Endothelial cell of umbilical vein (primary cell): ENCODE data around the gene KCTD11. TPM values are rescaled to one million over a fixed set of nuclear protein-coding genes. Genes with fewer than 3 reads are reported as not detected.

ENCODE experiments used
- BruUV-seq: library from RNA; stranded (reverse); fragments of 400-500 nt; replicated peaks from 2 replicates; lab custom pipeline; 2021; lab: Mats Ljungman, UMichigan
- CTCF ChIA-PET: fragments of 300-600, 350-600 bp; sonication (Branson Sonifier 250); formaldehyde crosslinking; loops from one replicate; lab custom pipeline; 2021; ENCODE audit warnings: antibody characterized with exemption, inconsistent platforms; lab: Charles Lee
- POLR2A ChIA-PET: fragments of 300-600, 350-600 bp; sonication (Branson Sonifier 250); formaldehyde crosslinking; loops from one replicate; lab custom pipeline; 2021; ENCODE audit warnings: antibody characterized with exemption, inconsistent platforms; lab: Charles Lee
- DNase-seq: peaks from one replicate; pipeline ENCODE4 v3.0.0-alpha.2; 2011; ENCODE audit warnings: low read depth, low spot score
- FAIRE-seq: peaks from 2 replicates; lab custom pipeline; 2011; peaks lifted over from hg19 to GRCh38; lab: Jason Lieb, UNC
- H2AFZ ChIP-seq: 2 replicates; pipeline ENCODE4 v1.6.0; 2012; ENCODE audit warnings: low read depth, low read length, control low read depth, inconsistent platforms
- H3K27ac ChIP-seq: 2 replicates; pipeline ENCODE4 v1.5.1; 2011; ENCODE audit warnings: low read depth, mild to moderate bottlenecking, control low read depth, low read length, moderate library complexity; ENCODE audit not compliant: insufficient read depth
- H3K27me3 ChIP-seq, 2 experiments: 2 replicates each; pipeline versions ENCODE4 v1.6.0 to v1.6.1; 2011; ENCODE audit warnings: low read length in 2 of 2, mixed read lengths in 1 of 2; ENCODE audit not compliant: control insufficient read depth in 2 of 2, insufficient read depth in 2 of 2
- H3K36me3 ChIP-seq, 2 experiments: 2 replicates in 1 of 2; 3 replicates in 1 of 2; pipeline ENCODE4 v1.5.1; 2011; ENCODE audit warnings: low read length in 2 of 2, mild to moderate bottlenecking in 1 of 2, moderate library complexity in 1 of 2; ENCODE audit not compliant: control insufficient read depth in 2 of 2, insufficient read depth in 2 of 2; ENCODE audit errors: extremely low read depth in 1 of 2
- H3K4me1 ChIP-seq: 3 replicates; pipeline ENCODE4 v1.5.1; 2011; ENCODE audit warnings: mild to moderate bottlenecking, low read length; ENCODE audit not compliant: control insufficient read depth, insufficient read depth; ENCODE audit errors: extremely low read depth
- H3K4me2 ChIP-seq: 2 replicates; pipeline ENCODE4 v1.6.1; 2011; ENCODE audit warnings: low read length, control low read depth, mixed read lengths; ENCODE audit not compliant: insufficient read depth
- H3K4me3 ChIP-seq, 3 experiments: fragments of 200-600 bp in 1 of 3; sonication (generic), shearing (Covaris generic) in 1 of 3; replicated peaks in 1 of 3; 2 replicates each; pipeline ENCODE4 v1.5.1; 2011 to 2016; ENCODE audit warnings: control low read depth in 3 of 3, low read length in 3 of 3, mild to moderate bottlenecking in 2 of 3, inconsistent platforms in 1 of 3, low read depth in 1 of 3, moderate library complexity in 1 of 3; ENCODE audit not compliant: insufficient read depth in 1 of 3
- H3K79me2 ChIP-seq: 2 replicates; pipeline ENCODE4 v1.6.0; 2012; ENCODE audit warnings: low read length, inconsistent platforms; ENCODE audit not compliant: control insufficient read depth, insufficient read depth
- H3K9ac ChIP-seq: replicated peaks from 2 replicates; pipeline ENCODE3; 2011; ENCODE audit warnings: low read length, control low read depth; ENCODE audit not compliant: insufficient read depth; ENCODE audit errors: extremely low read depth
- H3K9me1 ChIP-seq: replicated peaks from 3 replicates; pipeline ENCODE4 v1.6.0; 2011; ENCODE audit warnings: mild to moderate bottlenecking, low read length; ENCODE audit not compliant: control insufficient read depth, insufficient read depth; ENCODE audit errors: extremely low read depth
- H3K9me3 ChIP-seq: replicated peaks from 2 replicates; pipeline ENCODE4 v1.5.1; 2012; ENCODE audit warnings: low read length, inconsistent platforms; ENCODE audit not compliant: control insufficient read depth, insufficient read depth
- H4K20me1 ChIP-seq: replicated peaks from 2 replicates; pipeline ENCODE3; 2011; ENCODE audit warnings: mild to moderate bottlenecking, low read length; ENCODE audit not compliant: control insufficient read depth, insufficient read depth; ENCODE audit errors: extremely low read depth
- EZH2 ChIP-seq: IDR thresholded peaks from 2 replicates; pipeline ENCODE4 v1.6.1; 2012; ENCODE audit warnings: borderline replicate concordance, low read depth, mild to moderate bottlenecking, moderate library complexity, low read length, inconsistent platforms; ENCODE audit not compliant: severe bottlenecking
- FOS ChIP-seq: IDR thresholded peaks from 2 replicates; pipeline ENCODE4 v1.6.1; 2011; ENCODE audit warnings: mild to moderate bottlenecking, low read length, moderate library complexity, borderline replicate concordance; ENCODE audit not compliant: insufficient read depth
- GATA2 ChIP-seq: IDR thresholded peaks from 2 replicates; pipeline ENCODE4 v1.7.0; 2011; ENCODE audit warnings: low read depth, mild to moderate bottlenecking, moderate library complexity, mixed read lengths, low read length; ENCODE audit not compliant: insufficient read length, insufficient read depth
- JUN ChIP-seq: IDR thresholded peaks from 2 replicates; pipeline ENCODE4 v1.6.1; 2011; ENCODE audit warnings: borderline replicate concordance, low read depth; ENCODE audit not compliant: insufficient read length, insufficient read depth
- MYC ChIP-seq: IDR thresholded peaks from one replicate; pipeline ENCODE4 v1.6.1; 2011; ENCODE audit warnings: mild to moderate bottlenecking, low read depth, low read length
- POLR2A ChIP-seq: IDR thresholded peaks from 2 replicates; pipeline ENCODE4 v1.6.1; 2012; ENCODE audit warnings: low read depth, mild to moderate bottlenecking, control low read depth, low read length
- POLR2AphosphoS5 ChIP-seq: IDR thresholded peaks from 2 replicates; pipeline ENCODE4 v1.6.1; 2012; ENCODE audit warnings: low read depth, mild to moderate bottlenecking, control low read depth, low read length, moderate library complexity; ENCODE audit not compliant: insufficient read depth
- dilution Hi-C: fragments of 300-500 bp; cut with MboI; formaldehyde crosslinking; loops from one replicate; pipeline ENCODE4 v1.15.0; 2019; ENCODE audit warnings: low sequenced_read_pairs; ENCODE audit not compliant: extremely low pct_ligation_motif_present
- intact Hi-C: fragments of 100-400 bp; cut with micrococcal nuclease; formaldehyde crosslinking; loops from one replicate; pipeline ENCODE4 v1.10.0; 2022
- polyA plus RNA-seq, 4 experiments: library from polyadenylated mRNA; depleted of rRNA in 3 of 4; stranded (reverse) in 3 of 4; unstranded in 1 of 4; fragments of >200 nt; gene quantifications; 2 replicates each; pipeline versions ENCODE4 v1.2.1 to v1.2.3, GENCODE V29; 2011 to 2012; ENCODE audit warnings: missing spikeins in 1 of 4
- total RNA-seq: library from RNA; stranded (reverse); gene quantifications from 2 replicates; pipeline ENCODE4 v1.2.3, GENCODE V29; 2021
- TF ChIP-seq, protein P1 (sequence below), 2 donors: IDR thresholded peaks; 1 replicate in 1 of 2; 2 replicates in 1 of 2; pipeline ENCODE4 v1.5.1; 2011; ENCODE audit warnings: low read length in 2 of 2, mild to moderate bottlenecking in 2 of 2, moderate library complexity in 2 of 2, control low read depth in 1 of 2, inconsistent platforms in 1 of 2, low read depth in 1 of 2; ENCODE audit not compliant: insufficient read depth in 1 of 2; ENCODE audit errors: extremely low read depth in 1 of 2
- TF ChIP-seq, protein P2 (sequence below): IDR thresholded peaks from 2 replicates; pipeline ENCODE4 v1.6.1; 2011; ENCODE audit not compliant: insufficient read depth, insufficient read length

KCTD11 gene
- total and polyA plus RNA-seq, 2 donors (not counting 3 experiments of a cell fraction or from before 2014, with no cell fraction given) = 3.8 to 6.5 TPM

DNA sequence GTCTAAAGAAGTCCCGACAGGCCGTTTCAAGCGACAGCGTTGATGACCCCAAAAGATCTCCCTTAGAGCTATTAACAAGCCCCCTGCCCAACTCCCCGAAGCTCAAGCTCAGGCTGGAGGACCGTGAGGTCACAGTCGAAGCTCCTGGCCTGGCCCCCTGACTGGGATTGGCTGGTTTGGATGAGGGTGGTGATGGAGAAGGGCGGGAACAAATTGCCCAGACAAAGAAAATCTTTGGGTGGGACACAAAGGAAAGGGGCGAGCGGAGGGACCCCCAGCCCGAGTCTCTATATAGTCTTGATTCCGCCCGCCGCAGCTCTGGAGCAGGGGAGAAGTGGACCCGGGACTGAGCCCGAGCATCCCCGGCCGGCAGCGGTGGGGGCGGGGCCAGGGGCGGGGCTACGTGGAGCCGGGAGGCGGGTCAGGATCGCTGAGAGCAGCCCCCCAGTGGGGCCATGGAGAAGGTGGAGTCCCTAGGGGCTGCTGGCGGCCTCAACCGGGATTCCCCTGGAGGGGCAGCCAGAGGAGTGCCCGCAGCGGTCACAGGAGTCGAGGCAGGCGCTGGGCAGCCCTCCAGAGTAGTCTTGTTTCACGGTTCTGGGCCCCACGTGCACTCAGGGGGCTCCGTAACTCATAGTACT, 21.8 kb upstream of the KCTD11 start:
- Histone ChIP-seq H3K27ac (peak overlapping the region; percentile 71), H4K20me1 (no peaks in the 10 kb centered on the region), H3K36me3 (peaks cover 0 to 3% of the 10 kb centered on the region in 2 experiments), H3K79me2 (peaks cover 10% of the 10 kb centered on the region), H3K9me1 (no peaks in the 10 kb centered on the region), H3K4me1 (peaks cover 10% of the 10 kb centered on the region), H3K27me3 (peaks cover 0 to 2% of the 10 kb centered on the region in 2 experiments), H2AFZ (peak overlapping the region; percentile 97), H3K9me3 (no peaks in the 10 kb centered on the region), H3K4me3 (peak overlapping the region; percentile 80 to 86 (median 81)), H3K4me2 (peak overlapping the region; percentile 95), H3K9ac (peak overlapping the region; percentile 46)
- no peak for DNase-seq
- TF ChIP-seq, protein P1, sequence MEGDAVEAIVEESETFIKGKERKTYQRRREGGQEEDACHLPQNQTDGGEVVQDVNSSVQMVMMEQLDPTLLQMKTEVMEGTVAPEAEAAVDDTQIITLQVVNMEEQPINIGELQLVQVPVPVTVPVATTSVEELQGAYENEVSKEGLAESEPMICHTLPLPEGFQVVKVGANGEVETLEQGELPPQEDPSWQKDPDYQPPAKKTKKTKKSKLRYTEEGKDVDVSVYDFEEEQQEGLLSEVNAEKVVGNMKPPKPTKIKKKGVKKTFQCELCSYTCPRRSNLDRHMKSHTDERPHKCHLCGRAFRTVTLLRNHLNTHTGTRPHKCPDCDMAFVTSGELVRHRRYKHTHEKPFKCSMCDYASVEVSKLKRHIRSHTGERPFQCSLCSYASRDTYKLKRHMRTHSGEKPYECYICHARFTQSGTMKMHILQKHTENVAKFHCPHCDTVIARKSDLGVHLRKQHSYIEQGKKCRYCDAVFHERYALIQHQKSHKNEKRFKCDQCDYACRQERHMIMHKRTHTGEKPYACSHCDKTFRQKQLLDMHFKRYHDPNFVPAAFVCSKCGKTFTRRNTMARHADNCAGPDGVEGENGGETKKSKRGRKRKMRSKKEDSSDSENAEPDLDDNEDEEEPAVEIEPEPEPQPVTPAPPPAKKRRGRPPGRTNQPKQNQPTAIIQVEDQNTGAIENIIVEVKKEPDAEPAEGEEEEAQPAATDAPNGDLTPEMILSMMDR (IDR thresholded peaks at IDR 0.05; ENCODE audit: extremely low read depth in 1 of 2, insufficient read depth in 1 of 2, low read depth in 1 of 2, low read length in 2 of 2) = no peak
- TF ChIP-seq, protein P2, sequence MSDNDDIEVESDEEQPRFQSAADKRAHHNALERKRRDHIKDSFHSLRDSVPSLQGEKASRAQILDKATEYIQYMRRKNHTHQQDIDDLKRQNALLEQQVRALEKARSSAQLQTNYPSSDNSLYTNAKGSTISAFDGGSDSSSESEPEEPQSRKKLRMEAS = no peak
- TF ChIP-seq MYC (no peak), FOS (no peak), JUN (no peak), POLR2AphosphoS5 (no peak), GATA2 (no peak), POLR2A (no peak), EZH2 (no peak)
- ChIA-PET POLR2A (interaction anchor here (0.5 to 1.7 kb wide), 9 partner anchors 14 to 112 kb away, joined by 3 to 5 read pairs (median 4); partner anchors contain the start of genes GPS2, SLC2A4 and TMEM256), CTCF (interaction anchor here (0.7 to 1.9 kb wide), 23 partner anchors 10 to 285 kb away, joined by 3 to 13 read pairs (median 4); partner anchors contain the start of genes GPS2, SLC2A4 and TMEM256)
- intact Hi-C loops = loop anchor here (1.0 kb wide), 2 partner anchors 15 to 50 kb away; partner anchors contain the start of gene GPS2
- dilution Hi-C loops = no loop called here
- BruUV-seq = no TSS peak
- no peak for FAIRE-seq
